Activated CD8-positive, alpha-beta memory T cell treated with anti-CD3 and anti-CD28 coated beads, Interleukin-2, amount 50 U/mL, for 4 hours (primary cell): ENCODE results near the gene GRIK1.

ENCODE experiments used
- DNase-seq: peaks from one replicate; pipeline ENCODE4 v3.0.0-alpha.2; 2020

GRIK1 gene

GRCh38 chr21:29771491-29772066, 168.2 kb downstream of the GRIK1 start:
- no peak for DNase-seq

GRCh38 chr21:29763674-29764073, 176.1 kb downstream of the GRIK1 start:
- no peak for DNase-seq

- DNase-seq: no peak
Measured at GRCh38 chr21:29762570-29763082, 177.2 kb downstream of the GRIK1 start.

GRCh38 chr21:29753216-29753615, 186.6 kb downstream of the GRIK1 start:
- DNase-seq: no peak

- no peak for DNase-seq
Measured at GRCh38 chr21:29751473-29752185, 188.2 kb downstream of the GRIK1 start.

- no peak for DNase-seq
Measured at GRCh38 chr21:29749957-29750356, 189.8 kb downstream of the GRIK1 start.

GRCh38 chr21:29749223-29749622, 190.6 kb downstream of the GRIK1 start:
- no peak for DNase-seq

GRCh38 chr21:29748391-29749167, 191.2 kb downstream of the GRIK1 start:
- DNase-seq: no peak

- no peak for DNase-seq
Measured at GRCh38 chr21:29741761-29742160, 198.0 kb downstream of the GRIK1 start.

- no peak for DNase-seq
Measured at GRCh38 chr21:29739176-29739575, 200.6 kb downstream of the GRIK1 start.

- DNase-seq: no peak
Measured at GRCh38 chr21:29738730-29739129, 201.1 kb downstream of the GRIK1 start.

- no peak for DNase-seq
Measured at GRCh38 chr21:29737186-29737585, 202.6 kb downstream of the GRIK1 start.

- no peak for DNase-seq
Measured at GRCh38 chr21:29730281-29730680, 209.5 kb downstream of the GRIK1 start.

- no peak for DNase-seq
Measured at GRCh38 chr21:29726044-29726443, 213.8 kb downstream of the GRIK1 start.

- no peak for DNase-seq
Measured at GRCh38 chr21:29725025-29725736, 214.6 kb downstream of the GRIK1 start.

- DNase-seq: no peak
Measured at GRCh38 chr21:29721964-29722363, 217.8 kb downstream of the GRIK1 start.

GRCh38 chr21:29721221-29721620, 218.6 kb downstream of the GRIK1 start:
- DNase-seq: no peak

GRCh38 chr21:29719521-29719920, 220.3 kb downstream of the GRIK1 start:
- DNase-seq: no peak

GRCh38 chr21:29718081-29718815, 221.5 kb downstream of the GRIK1 start:
- DNase-seq: no peak

- DNase-seq: no peak
Measured at GRCh38 chr21:29717659-29718058, 222.1 kb downstream of the GRIK1 start.

GRCh38 chr21:29716753-29717152, 223.0 kb downstream of the GRIK1 start:
- no peak for DNase-seq

- no peak for DNase-seq
Measured at GRCh38 chr21:29715089-29715488, 224.7 kb downstream of the GRIK1 start.
